ENCODE measurements around the gene UBA3.
A peak's percentile ranks its signal among the peaks of the same experiment; 100 is the strongest.

UBA3 gene

GRCh38 chr3:69097407-69098086 lies 17.4 kb upstream of the UBA3 start:
- DNase-seq: no peak

- no peak for DNase-seq
Measured at GRCh38 chr3:69096299-69096698, 16.1 kb upstream of the UBA3 start.

GRCh38 chr3:69095636-69096035 lies 15.5 kb upstream of the UBA3 start:
- no peak for DNase-seq

GRCh38 chr3:69094467-69095205 lies 14.5 kb upstream of the UBA3 start:
- no peak for DNase-seq

GRCh38 chr3:69092030-69092516 lies 11.9 kb upstream of the UBA3 start:
- DNase-seq: no peak

- DNase-seq: no peak
Measured at GRCh38 chr3:69091389-69092029, 11.3 kb upstream of the UBA3 start.

GRCh38 chr3:69090021-69090420 lies 9.9 kb upstream of the UBA3 start:
- no peak for DNase-seq

- no peak for DNase-seq
Measured at GRCh38 chr3:69088063-69088462, 7.9 kb upstream of the UBA3 start.

- DNase-seq: no peak
Measured at GRCh38 chr3:69087030-69087791, 7.0 kb upstream of the UBA3 start.

- no peak for DNase-seq
Measured at GRCh38 chr3:69085833-69086722, 5.9 kb upstream of the UBA3 start.

GRCh38 chr3:69085168-69085832 lies 5.1 kb upstream of the UBA3 start:
- DNase-seq: no peak

- peak; percentile 25 for DNase-seq
Measured at GRCh38 chr3:69084326-69085167, 4.4 kb upstream of the UBA3 start, which contains the start of gene ARL6IP5. TSS of gene ARL6IP5 (plus strand) at chr3:69084937. CDS start at chr3:69085048, 111 bp downstream.

GRCh38 chr3:69082805-69083204 lies 2.6 kb upstream of the UBA3 start:
- DNase-seq: no peak

GRCh38 chr3:69082361-69082760 lies 2.2 kb upstream of the UBA3 start:
- no peak for DNase-seq

- no peak for DNase-seq
Measured at GRCh38 chr3:69081583-69082262, 1.6 kb upstream of the UBA3 start.

- DNase-seq: no peak
Measured at GRCh38 chr3:69079269-69080159, 651 bp downstream of the UBA3 start.

GRCh38 chr3:69072928-69073327 lies 7.2 kb downstream of the UBA3 start:
- no peak for DNase-seq

GRCh38 chr3:69066121-69066520 lies 14.0 kb downstream of the UBA3 start:
- no peak for DNase-seq

Data from NCI-H1694 (cell line).